GM12891 (cell line): ENCODE data around the gene LRRC74B.

ENCODE experiments used
- PAX5 ChIP-seq: IDR thresholded peaks from 2 replicates; pipeline ENCODE4 v1.6.1; 2011; ENCODE audit warnings: low read length, moderate library complexity, mild to moderate bottlenecking; ENCODE audit not compliant: insufficient read depth, severe bottlenecking
- POLR2A ChIP-seq: IDR thresholded peaks from 2 replicates; pipeline ENCODE4 v1.6.1; 2011; ENCODE audit warnings: low read depth, low read length, control low read depth
- POLR2AphosphoS5 ChIP-seq: IDR thresholded peaks from 2 replicates; pipeline ENCODE4 v1.6.1; 2011; ENCODE audit warnings: low read depth, low read length, control low read depth
- TAF1 ChIP-seq: IDR thresholded peaks from 2 replicates; pipeline ENCODE4 v1.6.1; 2011; ENCODE audit warnings: low read depth, low read length, control low read depth

DNA sequence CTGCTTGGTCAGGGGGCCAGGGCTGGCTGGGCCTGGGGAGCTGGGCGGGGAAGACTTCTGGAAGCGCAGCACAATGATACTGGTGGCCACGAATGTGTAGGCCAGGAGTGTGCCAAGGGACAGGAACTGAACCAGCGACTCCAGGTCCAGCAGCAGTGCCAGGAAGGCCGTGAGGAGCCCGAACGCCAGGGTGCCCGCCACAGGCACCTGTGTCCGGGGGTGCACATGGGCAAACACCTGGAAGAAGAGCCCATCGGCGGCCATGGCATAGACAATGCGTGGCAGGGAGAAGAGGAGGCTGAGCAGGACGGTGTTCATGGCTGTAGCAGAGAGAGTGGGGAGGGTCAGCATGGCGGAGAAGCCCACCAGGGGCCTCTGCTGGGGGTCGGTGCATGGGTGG lies 15.7 kb upstream of the LRRC74B start:
- TF ChIP-seq POLR2A (no peak), POLR2AphosphoS5 (no peak), TAF1 (no peak), PAX5 (no peak)
